Activated CD8-positive, alpha-beta memory T cell treated with anti-CD3 and anti-CD28 coated beads for 48 hours (primary cell): ENCODE data around the gene CABCOCO1.
"Not testable (repeated sequence)": the region's sequence is repeated elsewhere in the genome, so short reads cannot be mapped to it uniquely, and the experiment has no call there.

Source experiments
- DNase-seq, 3 experiments: peaks; one replicate each; pipeline ENCODE4 v3.0.0-alpha.2; 2020; ENCODE audit warnings: low read depth in 2 of 3, low spot score in 2 of 3

CABCOCO1 gene

GRCh38 chr10:61708846-61709245, 46.1 kb downstream of the CABCOCO1 start:
- DNase-seq: no peak

- DNase-seq: not testable (repeated sequence)
These were observed 49.4 kb downstream of the CABCOCO1 start for GRCh38 chr10:61712105-61712504.

DNA sequence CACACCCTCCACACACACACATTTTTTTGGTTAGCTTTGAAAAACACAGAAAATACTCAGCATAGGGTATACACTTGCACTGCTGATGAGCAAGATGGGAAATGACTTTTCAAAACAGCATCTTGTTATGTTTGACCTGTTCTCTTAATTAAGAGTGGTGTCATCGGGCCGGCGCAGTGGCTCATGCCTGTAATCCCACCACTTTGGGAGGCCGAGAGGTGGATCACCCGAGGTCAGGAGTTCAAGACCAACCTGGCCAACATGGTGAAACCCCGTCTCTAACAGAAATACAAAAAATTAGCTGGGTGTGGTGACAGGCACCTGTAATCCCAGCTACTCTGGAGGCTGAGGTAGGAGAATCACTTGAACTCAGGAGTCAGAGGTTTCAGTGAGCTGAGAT, 56.7 kb downstream of the CABCOCO1 start:
- DNase-seq: not testable (repeated sequence)

DNA sequence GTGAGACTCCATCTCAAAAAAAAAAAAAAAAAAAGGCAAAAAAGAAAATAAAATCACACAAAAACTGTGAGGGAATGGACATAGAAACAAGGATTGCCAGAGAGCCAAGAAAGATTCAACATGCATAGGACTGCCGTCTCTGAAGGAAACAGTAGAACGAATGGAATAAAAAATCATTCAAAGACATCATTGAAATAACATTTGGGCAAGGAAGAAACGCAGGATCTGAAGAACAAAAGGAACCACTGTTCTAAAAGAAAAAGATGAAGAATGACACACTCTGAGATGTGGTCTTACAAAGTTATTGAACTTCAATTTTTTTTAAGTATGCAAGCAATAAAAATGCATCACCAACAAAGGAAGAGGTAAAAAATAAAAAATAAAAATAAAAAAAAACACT, 57.2 kb downstream of the CABCOCO1 start:
- DNase-seq: no peak

DNA sequence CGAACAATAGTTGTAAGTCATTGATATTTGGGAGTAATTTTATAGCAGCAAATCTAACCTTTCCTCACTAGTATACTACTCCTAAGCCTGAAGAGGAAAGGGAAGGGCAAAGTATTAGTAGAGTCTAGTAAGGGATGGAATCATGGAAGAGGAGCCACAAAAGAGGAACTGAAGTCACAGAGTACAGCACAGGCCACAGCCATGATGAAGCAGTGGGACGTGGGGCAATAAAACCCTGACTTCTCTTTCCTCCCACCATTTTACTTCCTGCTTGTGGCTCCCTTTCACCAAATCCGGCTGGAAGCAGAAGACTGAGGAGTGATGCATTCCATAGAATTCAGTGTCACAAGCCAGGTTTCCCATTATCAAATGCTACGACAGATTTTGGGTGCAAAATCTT, 58.7 kb downstream of the CABCOCO1 start:
- no peak for DNase-seq

- DNase-seq: not testable (repeated sequence)
These were observed 62.5 kb downstream of the CABCOCO1 start for GRCh38 chr10:61725221-61725620.

- no peak for DNase-seq
These were observed 66.9 kb downstream of the CABCOCO1 start for GRCh38 chr10:61729596-61729995.

DNA sequence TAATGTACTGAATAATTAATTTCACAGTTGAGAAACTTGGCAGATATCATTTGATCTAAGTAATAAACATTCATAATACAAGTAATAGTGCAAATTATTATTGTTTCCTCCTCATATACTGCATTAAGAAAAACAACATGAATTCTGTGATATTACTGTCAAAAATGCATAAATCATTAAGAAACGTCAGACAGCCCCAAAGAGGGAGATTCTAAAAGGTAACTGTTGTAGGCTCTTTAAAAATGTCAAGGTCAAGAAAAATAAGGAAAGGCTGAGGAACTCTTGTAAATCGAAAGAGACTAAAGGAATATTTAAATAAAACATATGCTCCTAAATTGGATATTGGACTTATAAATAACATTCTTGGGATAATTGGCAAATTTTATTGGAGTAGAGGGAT, 67.9 kb downstream of the CABCOCO1 start:
- no peak for DNase-seq

DNA sequence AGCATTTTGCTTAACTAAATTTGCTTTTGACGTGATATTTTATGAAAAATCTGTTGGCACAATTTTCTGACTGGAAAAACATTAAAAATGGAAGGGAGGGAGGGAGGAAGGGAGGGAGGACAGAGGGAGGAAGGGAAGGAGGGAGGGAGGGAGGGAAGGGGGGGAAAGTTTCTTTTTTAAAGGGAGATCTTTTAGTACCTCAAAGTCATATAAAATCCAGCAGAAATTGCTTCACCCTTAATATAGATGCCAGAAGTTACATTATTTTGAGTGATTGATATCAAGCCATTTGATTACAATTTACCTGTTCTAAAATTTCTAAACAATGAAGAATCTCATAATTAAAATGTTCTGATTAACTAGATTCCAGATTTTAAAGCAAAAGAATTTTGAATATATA, 68.9 kb downstream of the CABCOCO1 start:
- DNase-seq: no peak

DNA sequence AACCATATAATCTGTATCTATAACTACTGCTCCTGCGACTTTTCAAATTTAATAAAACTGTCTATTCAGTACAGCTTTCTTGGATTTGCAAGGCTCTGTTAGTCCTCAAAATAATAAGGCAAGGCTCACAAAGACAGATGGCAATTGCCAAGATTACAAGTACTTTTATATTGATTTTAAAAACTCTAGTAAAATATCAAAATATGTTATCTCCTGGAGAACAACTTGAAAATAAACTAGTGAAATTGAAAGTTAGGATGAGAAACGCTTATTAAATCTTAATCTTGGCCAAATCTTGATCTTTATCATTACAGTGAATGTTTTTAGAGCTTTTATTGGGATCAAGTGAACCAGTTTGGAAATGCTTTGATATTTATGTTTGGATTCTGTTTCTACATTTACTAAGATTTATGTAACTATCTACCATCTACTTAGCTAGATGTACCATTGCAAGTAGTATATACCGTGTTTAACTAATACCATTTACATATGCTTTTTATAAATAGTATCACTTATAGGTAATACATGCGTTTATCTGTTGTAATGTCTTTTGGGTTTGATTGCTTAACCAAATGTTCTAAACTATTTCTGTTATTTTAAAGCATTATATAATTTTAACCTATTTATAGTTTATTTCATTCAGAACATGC, 70.0 kb downstream of the CABCOCO1 start:
- no peak for DNase-seq

GRCh38 chr10:61733358-61733940, 70.7 kb downstream of the CABCOCO1 start:
- DNase-seq: no peak

DNA sequence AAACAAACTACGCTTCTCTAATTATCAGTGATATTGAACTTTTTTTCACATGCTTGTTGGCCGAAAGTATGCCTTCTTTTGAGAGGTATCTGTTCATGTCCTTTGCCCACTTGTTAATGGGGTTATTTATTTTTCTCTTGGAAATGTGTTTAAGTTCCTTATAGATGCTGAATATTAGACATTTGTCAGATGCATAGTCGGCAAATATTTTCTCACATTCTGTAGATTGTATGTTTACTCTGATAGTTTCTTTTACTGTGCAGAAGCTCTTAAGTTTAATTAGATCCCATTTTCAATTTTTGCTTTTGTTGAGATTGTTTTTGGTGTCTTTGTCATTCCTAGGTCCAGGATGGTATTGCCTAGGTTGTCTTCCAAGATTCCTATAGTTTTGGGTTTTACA, 73.2 kb downstream of the CABCOCO1 start:
- DNase-seq: no peak

DNA sequence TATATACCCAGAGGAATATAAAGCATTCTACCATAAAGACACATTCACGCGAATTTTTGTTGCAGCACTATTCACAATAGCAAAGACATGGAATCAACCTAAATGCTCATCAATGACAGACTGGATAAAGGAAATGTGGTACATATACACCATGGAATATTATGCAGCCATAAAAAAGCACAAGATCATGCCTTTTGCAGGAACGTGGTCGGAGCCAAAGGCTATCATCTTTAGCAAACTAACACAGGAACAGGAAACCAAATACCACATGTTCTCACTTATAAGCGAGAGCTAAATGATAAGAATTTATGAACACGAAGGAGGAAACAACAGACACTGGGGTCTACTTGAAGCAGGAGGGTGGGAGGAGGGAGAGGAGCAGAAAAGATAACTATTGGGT, 74.7 kb downstream of the CABCOCO1 start:
- not testable (repeated sequence) for DNase-seq

DNA sequence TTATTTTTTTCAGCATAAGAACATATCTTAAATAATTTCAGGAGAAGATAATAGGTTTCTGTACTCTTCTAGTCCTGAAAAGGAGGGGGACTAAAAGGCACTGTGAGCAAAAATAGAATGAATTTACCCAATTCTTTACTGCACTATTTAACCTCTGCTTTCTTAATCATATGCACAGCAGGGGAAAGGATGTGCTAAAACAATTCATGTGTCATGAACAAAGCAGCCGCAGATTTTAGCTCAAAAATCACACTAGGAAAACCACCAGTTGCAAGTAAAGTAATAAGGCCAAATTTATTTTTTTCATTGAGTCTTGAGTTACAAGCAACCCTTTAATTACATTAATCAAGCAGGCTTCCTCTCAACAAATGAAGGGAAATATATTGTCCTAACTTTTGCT, 80.1 kb downstream of the CABCOCO1 start:
- no peak for DNase-seq

DNA sequence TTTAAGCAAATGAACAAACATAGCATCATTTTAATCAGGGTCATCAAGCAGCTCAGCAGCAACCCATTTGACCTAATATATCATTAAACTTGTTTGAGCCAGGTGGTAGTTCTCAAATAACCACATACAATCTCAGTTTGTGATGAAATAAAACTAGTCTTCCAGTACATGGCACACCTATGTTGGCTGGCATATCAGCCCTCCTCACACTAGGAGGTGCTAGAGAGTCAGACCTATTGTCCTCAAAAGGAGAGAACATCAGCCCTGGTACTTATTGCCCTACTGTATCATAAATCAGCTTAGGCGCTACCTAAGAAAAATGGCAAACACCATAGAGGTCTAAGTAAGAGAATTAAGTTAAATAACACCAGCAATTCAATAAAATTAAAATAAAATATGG, 81.7 kb downstream of the CABCOCO1 start:
- no peak for DNase-seq

- DNase-seq: no peak
These were observed 83.6 kb downstream of the CABCOCO1 start for GRCh38 chr10:61746377-61746776.

GRCh38 chr10:61747307-61747706, 84.6 kb downstream of the CABCOCO1 start:
- no peak for DNase-seq

- no peak for DNase-seq
These were observed 86.6 kb downstream of the CABCOCO1 start for GRCh38 chr10:61749291-61749690.

DNA sequence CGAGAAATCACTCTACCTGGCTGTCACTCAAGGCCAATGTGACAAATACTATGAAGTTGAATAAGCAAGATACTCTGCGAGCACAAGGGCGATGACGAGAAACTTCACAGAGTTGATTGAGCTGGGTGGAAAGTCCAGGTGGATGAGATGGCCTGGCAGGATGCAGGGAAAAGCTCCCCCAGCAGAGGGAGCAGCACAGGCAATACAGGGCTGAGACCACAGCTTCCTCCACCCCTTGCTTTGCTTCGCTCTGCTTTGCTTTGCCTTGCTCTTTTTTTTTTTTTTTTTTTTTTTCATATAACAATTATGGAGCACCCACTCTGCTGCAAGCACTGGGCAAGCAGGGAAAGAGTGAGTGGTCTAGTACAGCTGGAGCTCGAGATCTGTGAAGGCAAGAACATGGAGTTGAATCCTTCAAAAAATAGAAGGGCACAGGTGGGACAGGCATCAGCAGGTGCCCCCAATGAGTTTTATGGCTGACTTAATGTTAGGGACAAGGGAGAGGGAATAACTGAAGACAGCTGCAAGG, 88.3 kb downstream of the CABCOCO1 start:
- DNase-seq: peak; percentile 7 to 16 (median 9)

GRCh38 chr10:61751599-61751998, 88.9 kb downstream of the CABCOCO1 start:
- DNase-seq: no peak

- no peak for DNase-seq
These were observed 89.6 kb downstream of the CABCOCO1 start for GRCh38 chr10:61752111-61753011.

DNA sequence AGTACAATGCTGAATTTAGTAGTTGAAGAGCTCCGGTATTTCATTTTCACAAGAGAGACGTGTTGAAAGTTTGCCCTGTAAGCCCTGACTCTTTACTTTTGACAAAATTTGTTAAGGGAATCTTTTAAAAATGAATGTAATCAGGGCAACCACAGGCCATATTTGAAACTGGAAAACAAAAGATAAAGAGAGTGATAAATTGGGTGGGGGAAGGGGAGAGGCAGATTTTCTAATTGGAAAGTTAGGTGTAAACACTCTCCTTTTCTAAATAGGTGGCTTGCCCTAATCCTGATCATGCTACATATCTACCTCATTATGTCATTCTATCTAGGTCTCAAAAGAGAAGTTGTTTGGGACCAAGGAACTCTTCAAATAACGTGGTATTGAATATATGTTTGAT, 90.7 kb downstream of the CABCOCO1 start:
- no peak for DNase-seq
